ENCODE measurements around the gene NFASC. TPM values are rescaled to one million over a fixed set of nuclear protein-coding genes. Genes with fewer than 3 reads are reported as not detected.

NFASC gene
- polyA plus RNA-seq (2013, experiment 1 of 2; ENCODE audit: insufficient read length), result 10.8 TPM
- polyA plus RNA-seq (2013, experiment 2 of 2; ENCODE audit: insufficient read length), result 12.3 TPM

DNA sequence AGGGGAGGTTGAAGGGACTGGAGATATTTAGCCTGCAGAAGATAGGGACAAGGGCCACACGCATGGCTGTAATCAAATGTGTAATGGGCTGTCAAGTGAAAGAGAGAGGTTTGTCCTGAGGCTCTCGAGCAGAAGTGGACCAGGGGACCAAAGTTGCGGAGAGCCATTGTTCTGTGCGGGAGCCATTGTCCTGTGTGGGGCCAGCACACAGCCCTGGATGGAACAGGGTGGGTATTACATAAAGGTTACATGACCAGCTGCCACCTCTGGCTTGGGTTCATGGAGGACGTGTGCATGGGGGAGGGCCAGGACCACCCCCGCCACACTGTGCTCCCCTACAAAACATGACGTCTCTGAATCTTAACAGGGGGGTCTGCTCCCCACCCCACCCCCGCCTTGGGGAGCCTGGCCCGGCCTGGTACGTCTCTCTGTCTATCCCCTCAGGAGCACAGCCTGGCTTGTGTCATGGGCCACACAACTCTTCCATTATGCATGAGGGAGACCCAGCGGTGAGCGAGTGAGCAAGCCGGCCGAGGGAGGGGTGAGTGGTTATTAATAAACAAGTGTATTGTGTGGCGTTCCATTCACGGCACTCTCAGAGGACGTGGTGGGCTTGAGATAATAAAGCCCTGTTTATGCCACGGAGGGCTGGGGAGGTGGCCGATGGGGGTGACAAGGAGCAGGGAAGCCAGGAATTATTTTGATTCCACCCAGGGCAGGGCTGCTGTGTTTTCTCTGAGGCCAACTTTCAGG is at the start of gene NFASC:
Gene NFASC (plus strand): TSS at position 703 of the 753 bp plus-strand sequence. CDS start 73,454 bp downstream, outside the sequence.
- no peak for DNase-seq

DNA sequence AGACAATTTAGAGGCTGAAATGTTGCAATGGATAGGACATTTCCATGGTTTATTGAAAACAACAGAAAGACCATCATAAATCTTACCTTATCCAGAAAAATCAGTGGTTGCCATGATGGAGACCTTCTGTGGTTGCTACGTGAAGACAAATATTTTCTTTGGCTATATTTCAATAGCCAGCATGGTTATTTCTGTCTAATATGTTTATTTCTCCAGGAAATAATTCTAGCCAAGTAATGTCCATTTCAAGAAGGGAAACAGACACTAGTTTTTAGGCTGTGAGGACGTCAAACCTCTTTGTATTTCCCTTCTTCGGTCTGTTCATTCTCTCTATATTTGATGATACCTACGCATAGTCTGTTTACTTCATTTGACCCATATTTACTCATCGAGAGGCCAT is 49.2 kb upstream of the NFASC start:
- DNase-seq, result no peak

DNA sequence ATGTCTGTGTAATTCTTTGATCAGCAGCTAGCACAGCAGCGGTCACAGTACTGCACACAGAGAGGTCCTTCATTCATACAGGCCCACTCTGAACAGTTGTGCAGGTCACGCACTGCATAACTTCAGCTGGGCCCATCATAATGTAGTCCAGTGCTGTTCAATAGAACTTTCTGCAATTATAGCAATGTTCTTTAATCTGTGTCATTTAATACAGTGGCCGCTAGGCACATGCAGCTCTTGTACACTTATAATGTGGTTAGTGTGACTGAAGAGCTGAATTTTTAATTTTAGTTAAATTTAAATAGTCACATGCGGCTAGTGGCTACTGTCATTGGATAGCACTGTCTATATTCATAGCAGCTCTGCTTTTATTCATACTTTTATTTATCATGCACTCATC is 48.7 kb upstream of the NFASC start:
- DNase-seq, result no peak

DNA sequence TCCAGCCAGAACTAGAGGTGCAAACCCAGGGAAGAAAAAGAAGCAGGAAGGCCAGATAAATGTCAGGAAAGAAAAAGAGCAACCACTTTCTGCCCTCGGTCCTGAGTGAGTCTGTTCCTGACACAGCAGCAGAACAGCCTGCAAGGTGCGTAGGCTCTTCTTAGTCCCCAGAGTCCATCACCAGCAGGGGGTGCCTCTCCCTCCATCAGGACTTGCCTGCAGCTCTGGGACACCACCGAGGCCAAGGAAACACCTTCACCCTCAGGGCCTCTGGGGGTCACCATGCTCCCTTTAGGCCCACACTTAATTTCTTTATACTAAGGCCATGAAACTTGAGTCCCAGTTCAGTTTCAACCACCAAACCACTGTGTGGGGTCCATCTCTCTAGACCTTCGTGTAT is 43.7 kb upstream of the NFASC start:
- no peak for DNase-seq

DNA sequence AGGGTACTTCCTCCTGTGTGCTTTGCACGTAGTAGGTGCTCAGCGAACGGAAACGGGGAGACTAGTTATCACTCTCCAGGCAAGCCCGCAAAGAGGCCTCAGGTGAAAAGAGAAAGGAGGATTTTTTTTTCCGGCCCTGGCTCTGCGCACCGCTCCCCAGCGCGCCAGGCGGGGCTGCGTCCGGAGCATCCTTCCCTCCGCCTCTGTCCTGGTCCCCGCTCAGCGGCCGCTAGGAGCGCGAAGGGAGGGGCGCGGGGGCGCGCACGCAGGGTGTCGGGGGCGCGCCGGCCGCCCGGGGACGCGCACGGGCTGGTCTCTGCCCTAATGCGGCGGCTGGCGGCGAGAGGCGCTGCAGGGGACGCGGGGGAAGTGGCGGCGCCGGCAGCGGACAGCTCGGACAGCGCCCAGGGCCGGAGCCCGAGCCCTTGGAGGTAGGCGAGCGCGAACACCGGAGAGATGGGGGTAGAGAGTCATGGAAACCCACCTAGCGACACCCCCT is 42.3 kb upstream of the NFASC start:
- peak; percentile 70 for DNase-seq

DNA sequence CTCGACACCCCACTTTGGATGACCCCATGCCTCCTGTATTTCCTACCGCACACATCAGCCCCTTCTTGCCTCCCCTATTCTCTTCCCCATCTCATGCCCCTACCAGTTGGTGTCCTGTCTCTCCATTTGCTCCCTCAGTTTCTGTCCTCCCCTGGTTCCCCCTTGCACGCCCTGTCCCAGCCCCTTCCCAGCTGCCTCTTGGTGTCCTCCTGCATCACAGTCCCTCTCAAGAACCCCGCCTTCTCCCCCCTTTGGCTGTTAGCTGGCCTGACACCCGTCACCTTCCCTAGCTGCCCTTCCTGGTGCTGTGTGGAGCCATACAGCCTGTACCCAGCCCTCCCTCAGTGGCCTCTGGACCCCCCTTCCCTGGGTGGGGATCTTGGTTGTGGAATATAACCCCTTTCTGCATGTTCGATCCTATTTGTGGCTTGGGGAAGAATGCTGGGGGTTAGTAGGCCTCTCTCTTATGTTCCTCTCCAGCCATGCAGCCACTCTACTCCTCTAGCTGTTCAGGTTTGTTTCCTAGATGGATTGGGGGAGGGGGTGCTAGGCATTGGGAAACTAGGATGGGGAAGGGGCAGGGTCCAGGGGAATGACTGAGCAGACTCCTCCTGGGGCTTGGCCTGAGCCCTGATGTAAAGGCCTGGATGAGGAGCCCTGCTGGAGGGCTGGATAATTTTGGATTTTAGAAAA is 41.4 kb upstream of the NFASC start:
- no peak for DNase-seq

DNA sequence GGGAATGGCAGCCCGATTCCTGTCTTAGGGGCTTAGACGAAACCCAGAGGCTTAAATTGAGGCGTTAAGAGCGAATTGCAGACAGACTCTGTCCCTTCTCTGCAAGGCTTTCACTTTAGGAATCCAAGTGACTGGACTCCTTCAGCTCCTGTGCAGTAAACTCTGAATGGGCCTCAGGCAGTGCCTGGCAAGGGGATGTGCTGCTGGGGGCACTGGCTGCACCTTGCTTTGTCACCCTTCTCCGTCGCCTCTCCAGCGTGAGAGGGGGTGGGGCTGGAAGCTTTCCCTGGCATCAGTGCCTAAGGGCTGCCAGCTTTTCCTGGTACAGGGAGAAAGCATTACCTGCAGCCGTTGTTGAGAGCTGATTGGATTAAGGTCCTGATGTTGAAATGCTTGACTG is 39.9 kb upstream of the NFASC start:
- DNase-seq, result no peak

DNA sequence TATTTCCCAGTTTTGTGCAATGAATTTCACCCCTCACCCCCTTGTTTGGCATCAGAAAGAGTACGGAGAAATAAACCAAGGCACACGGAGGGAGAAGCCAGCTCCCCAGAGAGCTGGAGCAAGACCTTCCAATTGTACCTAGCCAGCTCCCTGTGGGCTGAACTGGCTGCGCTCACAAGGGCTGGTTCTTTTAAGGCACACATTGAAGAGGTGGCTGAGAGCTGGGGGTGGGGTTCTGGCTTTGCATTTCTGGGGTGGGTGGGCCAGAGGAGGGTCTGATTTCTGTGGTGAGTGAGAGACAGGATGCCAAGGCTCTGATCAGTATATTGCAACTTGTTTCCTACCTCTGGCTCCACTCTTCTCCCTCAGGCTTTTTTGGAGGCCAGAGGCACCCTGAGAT is 39.5 kb upstream of the NFASC start:
- no peak for DNase-seq

DNA sequence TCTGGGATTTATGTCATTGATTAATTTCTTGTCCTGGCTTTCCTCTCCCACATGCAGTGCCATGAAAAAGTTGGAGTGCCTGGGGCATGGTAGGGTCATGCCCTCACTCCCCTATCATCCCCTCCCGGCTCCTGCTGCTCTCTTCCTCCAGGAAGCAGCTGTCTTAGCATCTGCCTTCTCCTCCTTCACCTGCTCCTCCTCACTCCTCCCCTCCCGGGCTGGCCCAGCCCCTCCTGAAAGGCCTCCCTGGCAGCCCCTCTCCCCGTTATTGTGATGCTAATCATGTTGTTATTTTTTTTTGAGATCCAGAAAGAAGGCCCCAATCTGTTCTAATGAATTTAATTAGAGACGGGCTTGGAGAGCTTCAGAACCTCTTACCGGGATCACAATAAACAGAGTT is 36.3 kb upstream of the NFASC start:
- DNase-seq, result no peak

DNA sequence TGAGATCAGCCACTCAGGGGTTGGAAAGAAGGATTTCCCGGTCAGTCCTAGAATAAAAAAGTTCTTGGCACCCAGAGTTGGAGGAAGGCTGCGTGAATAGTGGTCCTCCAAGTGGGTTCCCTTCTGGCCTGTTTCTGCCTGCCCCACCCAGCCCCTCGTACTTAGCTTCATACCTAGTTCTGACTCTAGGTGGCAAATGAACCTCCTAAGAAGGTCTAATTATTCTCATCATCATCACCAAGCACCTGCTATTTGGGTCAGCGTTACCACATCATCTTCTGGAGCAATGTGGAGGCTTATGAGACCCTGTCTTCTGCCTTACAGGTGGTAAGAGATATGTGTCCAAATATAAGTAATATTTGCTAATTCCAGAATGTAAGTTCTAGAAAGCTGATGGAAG is 35.9 kb upstream of the NFASC start:
- DNase-seq, result no peak

DNA sequence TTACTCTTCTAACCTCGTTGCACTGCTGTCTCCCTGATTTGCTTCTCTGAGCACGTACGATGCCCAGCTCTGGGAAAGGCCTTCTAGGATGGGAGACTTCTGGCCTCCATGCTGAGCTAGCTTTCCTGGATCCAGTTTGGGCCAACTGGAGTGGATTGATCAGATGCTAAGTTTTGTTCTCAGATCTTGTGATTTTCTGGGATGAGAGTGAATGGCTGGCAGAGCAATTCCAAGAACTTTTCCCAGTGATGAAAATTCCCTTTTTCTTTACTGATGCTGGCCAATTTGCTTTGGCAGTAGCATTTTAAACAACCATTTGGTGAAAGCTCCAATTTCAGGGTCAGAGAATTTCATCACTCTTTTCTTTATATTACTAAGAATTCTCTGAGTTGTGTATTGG is 34.9 kb upstream of the NFASC start:
- no peak for DNase-seq

DNA sequence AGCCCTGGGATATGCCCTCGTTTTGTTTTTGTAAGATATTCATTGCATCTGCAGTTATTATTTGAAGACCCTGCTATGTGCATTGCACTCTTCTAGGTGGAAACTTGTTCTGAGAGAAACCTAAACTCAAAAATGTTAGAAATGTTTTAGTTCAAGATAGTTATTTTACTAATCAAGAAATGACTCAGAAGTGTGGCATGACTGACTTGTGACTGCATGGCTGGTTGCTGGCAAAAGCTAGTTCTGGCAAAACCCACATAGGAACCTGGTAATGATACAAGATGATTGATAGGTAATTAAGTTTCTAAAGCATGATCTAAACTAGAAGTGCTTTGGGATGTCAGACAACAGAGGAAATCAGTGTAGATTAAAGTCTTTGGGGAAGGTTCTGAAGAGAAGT is 33.8 kb upstream of the NFASC start:
- peak; percentile 9 for DNase-seq

DNA sequence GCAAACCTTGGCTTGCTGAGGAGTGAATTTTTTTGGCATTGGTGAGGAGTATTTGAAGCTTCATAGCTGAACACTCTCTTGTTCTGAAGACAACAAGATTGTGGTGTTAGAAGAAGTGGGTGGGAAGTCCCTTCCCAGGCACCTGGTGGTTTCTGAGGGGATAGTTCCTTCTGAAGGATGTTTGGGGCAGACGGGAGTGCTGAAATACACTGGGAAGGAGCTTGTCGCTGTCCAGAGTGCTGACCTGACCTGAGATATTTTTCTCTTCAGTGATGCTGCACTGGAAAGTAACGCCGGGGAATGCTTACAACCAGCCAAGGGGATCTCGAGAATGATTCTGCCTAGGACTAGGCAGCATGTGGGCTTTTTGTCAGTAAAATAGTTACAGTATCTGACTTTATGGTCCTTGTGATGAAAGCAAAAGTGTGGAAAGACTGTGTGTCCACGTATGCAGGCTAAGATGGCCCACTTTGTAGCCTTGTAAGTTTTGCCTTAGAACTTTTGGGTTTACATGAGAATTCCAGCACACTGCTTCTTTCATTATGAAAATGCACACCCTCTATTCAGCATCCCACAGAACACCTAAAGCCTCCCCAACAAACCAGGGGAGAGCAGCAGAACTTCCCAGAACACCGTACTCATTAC is 33.1 kb upstream of the NFASC start:
- DNase-seq, result peak; percentile 58

DNA sequence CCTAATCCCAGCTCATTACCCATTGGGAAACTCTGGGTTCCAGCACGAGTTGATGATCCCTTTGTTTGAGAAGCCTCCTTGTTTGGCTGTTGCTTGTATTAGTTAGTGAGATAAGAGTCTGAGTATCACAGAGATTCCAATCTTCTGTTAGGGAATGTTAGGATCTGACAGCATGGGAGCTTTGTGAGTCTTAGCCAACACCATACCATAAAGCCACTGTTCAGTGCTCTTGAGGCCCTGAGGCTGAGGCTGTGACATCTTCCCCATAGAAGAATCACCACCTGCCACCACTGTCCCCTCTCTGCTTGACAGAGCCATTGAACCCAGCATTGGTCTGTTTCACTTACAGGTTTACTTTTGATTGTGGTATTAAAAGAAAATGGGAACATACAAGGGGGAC is 29.3 kb upstream of the NFASC start:
- no peak for DNase-seq

DNA sequence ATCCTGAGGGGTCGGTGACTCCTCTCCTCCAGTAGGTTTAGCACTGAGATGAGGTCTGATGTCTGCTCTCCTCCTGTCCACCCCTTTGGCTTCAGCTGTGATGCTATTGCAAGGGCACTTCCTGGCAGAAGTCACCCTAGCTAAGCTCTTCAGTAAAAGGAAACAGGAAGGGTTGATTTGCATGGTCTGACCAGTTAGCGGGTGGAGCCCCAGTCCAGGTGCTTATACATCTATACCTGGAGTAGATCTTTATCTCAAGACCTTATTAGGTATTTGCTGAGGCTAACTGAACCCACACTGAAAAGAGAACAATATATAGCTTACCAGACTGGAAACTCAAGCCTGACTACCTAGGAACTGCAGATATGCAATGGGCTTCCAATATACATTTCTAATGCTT is 28.9 kb upstream of the NFASC start:
- no peak for DNase-seq

DNA sequence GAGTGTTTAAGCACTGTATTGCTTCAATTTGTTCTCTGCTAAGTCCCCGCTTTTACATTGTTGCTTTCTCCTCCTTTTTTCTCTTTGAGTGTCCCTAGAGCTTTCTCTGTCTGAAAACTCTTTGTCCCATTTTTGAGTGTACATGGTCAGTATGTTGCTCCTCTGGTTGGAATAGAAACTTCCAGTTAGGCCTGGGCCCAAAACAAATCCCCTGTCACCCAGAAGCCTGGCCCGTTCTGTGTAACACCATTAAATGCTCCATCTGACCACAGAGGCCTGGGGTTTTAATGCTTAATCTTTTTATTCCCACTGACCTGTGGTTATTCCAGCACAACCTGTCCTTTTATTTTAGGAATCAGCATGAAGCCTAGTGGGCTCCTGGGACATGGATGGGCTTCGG is 28.3 kb upstream of the NFASC start:
- no peak for DNase-seq

DNA sequence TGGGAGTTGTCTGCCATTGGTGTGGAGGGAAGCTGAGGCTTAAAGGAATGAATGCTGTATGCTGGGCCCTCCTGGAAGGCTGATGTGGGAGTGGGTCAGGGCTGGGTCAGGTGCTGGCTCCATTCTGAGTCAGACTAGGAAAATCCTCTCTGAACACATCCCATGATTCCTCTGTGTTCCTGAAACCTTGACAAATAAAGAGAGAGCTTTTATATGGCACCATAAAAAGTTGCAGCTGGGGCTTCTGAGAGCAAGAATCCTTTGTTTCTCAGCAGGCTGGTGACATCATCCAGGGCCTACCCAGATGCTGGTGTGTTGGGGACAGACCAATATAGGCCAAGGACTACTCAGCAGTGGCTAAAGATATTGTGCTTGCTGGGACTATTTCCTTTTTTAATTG is 27.8 kb upstream of the NFASC start:
- no peak for DNase-seq

DNA sequence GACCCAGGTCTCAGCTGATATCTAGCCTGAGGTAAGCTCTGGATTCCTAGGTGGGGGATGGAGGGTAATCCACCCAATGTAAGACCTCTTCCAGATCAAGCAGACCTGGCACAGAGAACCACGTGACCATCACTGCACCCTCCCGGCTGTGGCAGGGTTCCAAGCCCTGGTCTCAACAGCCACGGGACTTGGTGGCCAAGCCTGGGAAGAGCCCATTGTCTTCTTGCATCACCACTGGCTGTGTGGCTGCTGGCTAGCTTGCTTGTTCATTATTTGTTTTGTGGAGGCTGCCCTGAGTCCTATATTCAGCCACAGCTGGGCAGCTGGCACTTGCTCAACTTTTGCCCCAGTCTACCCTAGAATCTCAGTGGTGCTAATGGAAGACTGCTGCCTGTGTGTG is 24.1 kb upstream of the NFASC start:
- DNase-seq, result no peak

DNA sequence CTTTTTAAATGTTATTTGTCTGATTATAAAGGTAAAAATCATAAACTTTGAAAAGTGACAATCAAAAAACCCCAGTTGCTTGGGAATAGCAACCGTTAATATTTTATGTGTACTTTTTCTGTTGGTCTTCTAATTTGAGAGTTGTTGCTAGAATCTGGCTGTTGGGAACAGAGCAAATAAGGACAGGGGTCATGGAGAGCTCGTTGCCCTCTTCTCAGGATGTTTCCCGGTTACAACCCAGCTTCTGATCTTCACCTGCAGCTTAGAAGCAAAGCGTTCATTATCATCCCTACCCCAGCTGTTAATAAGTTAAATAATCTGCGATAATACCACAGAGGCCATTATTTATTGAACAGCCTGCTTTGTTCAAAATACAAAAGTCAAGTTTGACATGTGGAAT is 22.1 kb upstream of the NFASC start:
- DNase-seq, result no peak

DNA sequence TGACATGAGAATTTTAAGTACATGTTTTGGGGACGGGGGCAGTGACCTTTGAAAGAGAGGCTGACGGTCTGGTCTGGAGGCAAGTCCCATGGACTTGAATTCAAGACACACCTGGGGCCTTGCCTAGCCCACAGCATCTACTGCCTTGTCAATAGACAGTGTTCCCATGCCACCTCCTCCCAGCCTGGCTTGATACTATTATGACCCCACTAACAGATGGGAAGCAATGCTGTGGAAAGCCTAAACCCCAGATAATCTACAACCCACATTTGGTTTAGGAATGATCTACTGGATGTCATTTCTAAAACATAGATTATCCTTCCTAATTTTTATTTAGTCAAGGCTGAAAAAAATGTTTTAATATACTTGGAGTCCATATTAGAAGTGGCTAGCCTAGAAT is 17.8 kb upstream of the NFASC start:
- DNase-seq, result no peak

DNA sequence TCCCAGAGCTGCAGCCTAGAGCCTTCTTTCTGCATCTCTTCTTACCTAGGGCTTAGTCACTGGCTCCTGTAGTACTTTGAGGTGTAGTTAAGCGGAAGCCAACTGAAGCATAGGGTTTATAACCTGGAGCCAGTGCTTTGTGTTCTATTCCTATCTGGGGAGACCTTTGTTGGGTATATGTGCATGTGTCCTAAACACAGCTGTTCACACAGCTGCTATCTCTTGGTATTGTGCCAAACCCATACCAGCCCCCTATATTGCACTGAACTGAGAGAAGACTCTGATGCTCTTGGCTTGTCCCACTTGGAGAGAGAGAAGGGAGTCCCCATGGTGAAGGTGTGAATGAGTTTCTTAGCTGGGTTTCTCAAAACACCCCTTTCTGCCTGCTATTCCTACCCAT is 17.2 kb upstream of the NFASC start:
- no peak for DNase-seq

DNA sequence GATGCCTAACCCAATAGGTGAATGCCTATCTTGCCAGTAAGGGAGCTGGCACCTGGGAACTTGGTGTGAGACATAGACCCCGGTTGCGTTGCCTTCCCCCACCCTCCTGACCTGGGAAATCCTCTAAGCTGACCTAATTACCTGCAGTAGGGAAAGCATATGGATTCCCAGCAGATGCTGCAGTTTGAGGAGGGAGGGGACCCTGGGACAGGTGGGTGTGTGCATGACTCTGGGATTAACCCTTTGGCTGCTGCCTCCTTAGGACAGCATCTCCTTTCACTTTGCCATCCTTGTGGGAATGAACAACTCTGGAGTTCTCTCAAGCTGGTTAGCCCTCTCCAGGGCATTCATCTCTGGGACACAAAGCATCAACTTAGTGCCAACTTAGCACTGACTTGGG is 16.4 kb upstream of the NFASC start:
- no peak for DNase-seq

DNA sequence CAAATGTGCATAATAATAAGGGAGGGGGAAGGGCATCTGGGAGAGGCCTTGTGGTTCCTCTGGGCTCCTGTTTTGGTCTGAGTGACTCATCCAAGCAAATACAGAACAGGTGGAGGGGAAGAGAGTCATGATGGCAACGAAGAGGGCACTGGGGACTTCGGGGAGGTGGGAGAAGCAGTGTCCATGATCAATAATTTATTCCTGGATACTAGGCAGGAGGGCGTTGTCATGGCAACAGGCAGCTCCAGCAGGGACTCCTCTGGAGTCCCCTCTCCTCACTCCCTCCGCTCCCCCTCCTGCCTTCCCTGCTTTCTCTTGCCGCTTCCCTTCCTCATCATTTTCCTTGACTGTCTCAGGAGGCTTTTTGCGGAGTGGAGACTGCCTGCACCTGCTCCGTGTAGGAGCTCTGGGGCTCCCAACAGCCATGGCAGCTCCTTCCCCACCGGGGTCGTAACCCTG is 12.3 kb upstream of the NFASC start:
- peak; percentile 2 for DNase-seq

DNA sequence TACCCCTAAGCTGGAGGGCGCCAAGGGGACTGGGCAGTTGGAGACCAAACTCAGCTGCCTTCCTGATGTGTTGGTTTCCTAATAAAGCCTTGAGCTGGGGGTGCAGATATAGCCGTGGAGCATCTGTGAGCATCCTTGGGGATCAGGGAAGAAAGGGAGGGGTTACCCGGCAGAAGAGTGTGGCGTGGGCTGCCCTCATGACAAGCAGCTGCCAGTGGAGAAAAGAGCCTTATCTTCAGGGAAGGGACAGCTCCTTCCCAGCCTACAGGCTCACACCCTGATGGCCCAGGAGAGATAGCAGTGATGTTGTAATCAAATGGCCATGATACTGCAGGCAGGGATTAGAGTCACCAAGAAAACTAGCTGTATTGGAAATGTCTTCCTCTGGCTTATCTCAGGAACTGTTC is 10.8 kb upstream of the NFASC start:
- no peak for DNase-seq

Data from fibroblast of skin of abdomen (primary cell).